Thyroid gland (tissue), 4 donors: ENCODE data around the gene SEC31B.

Experiments used
- POLR2A ChIP-seq, 2 donors: fragments of 450-650 bp; IDR thresholded peaks; one replicate each; pipeline ENCODE4 v1.6.1; 2017; ENCODE audit warnings: antibody characterized with exemption in 2 of 2, mild to moderate bottlenecking in 2 of 2, moderate library complexity in 1 of 2
- TF ChIP-seq, protein P1 (sequence below), 6 experiments: fragments of 200-600 bp in 3 of 6; fragments of 450-650 bp in 3 of 6; sonication (generic) in 3 of 6; IDR thresholded peaks; one replicate each; pipeline ENCODE4 v1.5.1; 2016 to 2019; ENCODE audit warnings: antibody characterized with exemption in 6 of 6, mild to moderate bottlenecking in 2 of 6, inconsistent platforms in 1 of 6, moderate library complexity in 1 of 6

DNA sequence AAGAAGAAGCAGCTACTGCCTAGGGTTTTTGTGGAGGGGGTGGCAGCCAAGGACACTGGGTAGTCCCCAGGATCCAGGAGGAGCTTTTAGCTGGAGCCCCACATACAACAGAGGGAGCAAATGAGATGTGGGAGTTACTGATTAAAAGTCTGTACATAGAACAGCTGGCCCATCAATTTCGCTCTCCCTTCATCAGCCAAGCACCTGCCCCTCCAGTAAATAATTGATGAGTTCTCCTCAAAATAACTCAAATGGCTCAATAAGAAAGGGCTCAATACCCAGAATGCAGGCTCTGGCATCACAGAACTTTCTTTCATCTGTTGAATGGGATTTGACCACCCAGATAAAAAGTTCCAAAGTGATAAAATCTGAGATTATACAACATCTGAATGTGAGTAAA lies 72.0 kb downstream of the SEC31B start:
- TF ChIP-seq POLR2A (IDR thresholded peaks at IDR 0.05): no peak
- TF ChIP-seq, protein P1, sequence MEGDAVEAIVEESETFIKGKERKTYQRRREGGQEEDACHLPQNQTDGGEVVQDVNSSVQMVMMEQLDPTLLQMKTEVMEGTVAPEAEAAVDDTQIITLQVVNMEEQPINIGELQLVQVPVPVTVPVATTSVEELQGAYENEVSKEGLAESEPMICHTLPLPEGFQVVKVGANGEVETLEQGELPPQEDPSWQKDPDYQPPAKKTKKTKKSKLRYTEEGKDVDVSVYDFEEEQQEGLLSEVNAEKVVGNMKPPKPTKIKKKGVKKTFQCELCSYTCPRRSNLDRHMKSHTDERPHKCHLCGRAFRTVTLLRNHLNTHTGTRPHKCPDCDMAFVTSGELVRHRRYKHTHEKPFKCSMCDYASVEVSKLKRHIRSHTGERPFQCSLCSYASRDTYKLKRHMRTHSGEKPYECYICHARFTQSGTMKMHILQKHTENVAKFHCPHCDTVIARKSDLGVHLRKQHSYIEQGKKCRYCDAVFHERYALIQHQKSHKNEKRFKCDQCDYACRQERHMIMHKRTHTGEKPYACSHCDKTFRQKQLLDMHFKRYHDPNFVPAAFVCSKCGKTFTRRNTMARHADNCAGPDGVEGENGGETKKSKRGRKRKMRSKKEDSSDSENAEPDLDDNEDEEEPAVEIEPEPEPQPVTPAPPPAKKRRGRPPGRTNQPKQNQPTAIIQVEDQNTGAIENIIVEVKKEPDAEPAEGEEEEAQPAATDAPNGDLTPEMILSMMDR (IDR thresholded peaks at IDR 0.05): no peak
